GM12874 (cell line): ENCODE results near the gene ASS1.
A peak's percentile ranks its signal among the peaks of the same experiment; 100 is the strongest.

Source experiments
- CTCF ChIP-seq: IDR thresholded peaks from 2 replicates; pipeline ENCODE4 v1.5.1; 2011; ENCODE audit warnings: low read depth, mild to moderate bottlenecking, control low read depth, low read length, moderate library complexity; ENCODE audit not compliant: insufficient read depth

Gene ASS1

GRCh38 chr9:130448771-130449603 lies 4.2 kb downstream of the ASS1 start:
- TF ChIP-seq CTCF: no peak

GRCh38 chr9:130450344-130451003 lies 5.7 kb downstream of the ASS1 start:
- no peak for TF ChIP-seq CTCF

GRCh38 chr9:130451004-130451390 lies 6.2 kb downstream of the ASS1 start:
- no peak for TF ChIP-seq CTCF

- TF ChIP-seq CTCF: peak; percentile 38; the same call in 1 of the 2 replicates
Observed at GRCh38 chr9:130451509-130452388, 7.0 kb downstream of the ASS1 start.

- TF ChIP-seq CTCF: no peak
Observed at GRCh38 chr9:130452835-130453234, 8.1 kb downstream of the ASS1 start.

- TF ChIP-seq CTCF: no peak
Observed at GRCh38 chr9:130453487-130453886, 8.7 kb downstream of the ASS1 start.
